HepG2 (cell line): ENCODE results near the gene KIR3DL3.
"Not testable (repeated sequence)": the region's sequence is repeated elsewhere in the genome, so short reads cannot be mapped to it uniquely, and the experiment has no call there.

Experiments
- CREM ChIP-seq, 2 experiments: sonication (generic) in 1 of 2; formaldehyde crosslinking in 1 of 2; IDR thresholded peaks; 2 replicates each; pipeline versions ENCODE4 v1.4.0 to v1.6.1; 2016 to 2020; ENCODE audit warnings: antibody characterized with exemption in 1 of 2, mild to moderate bottlenecking in 1 of 2, missing genetic modification reagents in 1 of 2
- CTCF ChIP-seq: sonication (generic); formaldehyde crosslinking; IDR thresholded peaks from 2 replicates; pipeline ENCODE4 v1.5.0; 2020; ENCODE audit warnings: mild to moderate bottlenecking, missing genetic modification reagents, moderate library complexity
- GABPA ChIP-seq, 2 experiments: IDR thresholded peaks; 2 replicates each; pipeline ENCODE4 v1.6.1; 2011 to 2016; ENCODE audit warnings: low read depth in 2 of 2, low read length in 1 of 2, missing biosample characterization in 1 of 2, missing genetic modification characterization in 1 of 2
- MEIS2 ChIP-seq: sonication (generic); formaldehyde crosslinking; IDR thresholded peaks from 2 replicates; pipeline ENCODE4 v1.9.0; 2021; ENCODE audit warnings: mild to moderate bottlenecking, missing genetic modification reagents
- NR2C2 ChIP-seq: sonication (generic); formaldehyde crosslinking; IDR thresholded peaks from 2 replicates; pipeline ENCODE4 v1.4.0; 2020; ENCODE audit warnings: missing genetic modification reagents, mild to moderate bottlenecking, moderate library complexity, borderline replicate concordance
- POLR2AphosphoS5 ChIP-seq: IDR thresholded peaks from 2 replicates; pipeline ENCODE4 v1.6.1; 2012; ENCODE audit warnings: low read depth, low read length
- UBTF ChIP-seq: sonication (generic); formaldehyde crosslinking; IDR thresholded peaks from 2 replicates; pipeline ENCODE4 v1.4.0; 2020; ENCODE audit warnings: mild to moderate bottlenecking, missing genetic modification reagents
- ZFP90 ChIP-seq: sonication (generic); formaldehyde crosslinking; IDR thresholded peaks from 2 replicates; pipeline ENCODE4 v1.8.0; 2022; ENCODE audit warnings: missing genetic modification reagents, mild to moderate bottlenecking, inconsistent platforms, borderline replicate concordance
- ZNF124 ChIP-seq: sonication (generic); formaldehyde crosslinking; IDR thresholded peaks from 2 replicates; pipeline ENCODE4 v1.4.0; 2020; ENCODE audit warnings: missing genetic modification reagents
- ZNF362 ChIP-seq: sonication (generic); formaldehyde crosslinking; IDR thresholded peaks from 2 replicates; pipeline ENCODE4 v1.4.0; 2020; ENCODE audit warnings: missing genetic modification reagents, mild to moderate bottlenecking, borderline replicate concordance

DNA sequence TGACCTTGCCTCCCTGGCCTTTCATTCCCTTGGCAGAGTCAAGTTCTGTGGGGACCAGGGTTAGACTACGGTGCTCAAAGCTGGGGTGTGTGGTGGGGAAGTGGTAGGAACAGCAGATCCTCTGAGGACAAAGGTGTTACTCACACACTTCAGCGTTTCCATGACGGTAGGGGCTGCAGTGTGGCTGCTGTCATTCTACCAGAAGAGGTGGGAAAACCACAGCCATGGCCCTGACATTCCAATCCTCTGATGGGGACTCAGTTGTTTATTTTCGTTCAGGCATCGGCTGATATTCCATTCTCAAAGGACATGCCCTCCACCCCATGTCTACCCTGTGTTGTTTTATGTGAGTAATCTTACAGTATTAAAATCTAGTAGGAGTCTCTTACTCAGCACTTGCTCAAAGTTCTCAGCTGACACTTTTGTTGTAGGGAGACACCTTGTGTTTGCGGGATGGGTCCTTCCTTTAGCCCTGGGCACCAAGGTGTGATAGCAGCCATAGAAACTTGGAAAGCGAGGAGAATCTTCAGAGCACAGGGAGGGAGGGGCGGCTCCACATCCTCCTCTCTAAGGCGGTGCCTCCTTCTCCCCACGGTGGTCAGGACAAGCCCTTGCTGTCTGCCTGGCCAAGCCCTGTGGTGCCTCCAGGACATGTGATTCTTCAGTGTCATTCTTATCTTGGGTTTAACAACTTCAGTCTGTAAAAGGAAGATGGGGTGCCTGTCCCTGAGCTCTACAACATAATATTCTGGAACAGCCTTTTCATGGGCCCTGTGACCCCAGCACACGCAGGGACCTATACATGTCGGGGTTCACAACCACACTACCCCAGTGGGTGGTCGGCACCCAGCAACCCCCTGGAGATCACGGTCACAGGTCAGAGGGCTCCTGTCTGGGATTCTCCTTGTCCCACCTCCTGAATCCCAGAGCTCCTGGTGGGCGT lies 47.0 kb downstream of the KIR3DL3 start:
- not testable (repeated sequence) for TF ChIP-seq NR2C2 (CRISPR knock-in tag); ZFP90 (CRISPR knock-in tag); ZNF362; UBTF (CRISPR knock-in tag); POLR2AphosphoS5; CREM (IDR thresholded peaks at IDR 0.05); CREM (CRISPR knock-in tag; IDR thresholded peaks at IDR 0.05); MEIS2 (CRISPR knock-in tag); GABPA (IDR thresholded peaks at IDR 0.05; ENCODE audit: low read depth, low read length); GABPA (CRISPR knock-in tag; IDR thresholded peaks at IDR 0.05; ENCODE audit: low read depth); ZNF124 (CRISPR knock-in tag); CTCF
